ENCODE measurements around the gene CMKLR1.

The CMKLR1 gene

GRCh38 chr12:108335349-108336119, 3.6 kb downstream of the CMKLR1 start:
- Histone ChIP-seq H3K9me3 (ENCODE audit: control extremely low read depth in 1 of 5, control insufficient read depth in 4 of 5, insufficient read depth in 2 of 5, low read depth in 1 of 5, low read length in 4 of 5) (no peaks in the 10 kb centered on the region), H3K27me3 (replicated peaks in 2 of 5; ENCODE audit: control insufficient read depth in 4 of 5, insufficient read depth in 5 of 5, low read length in 4 of 5) (peaks cover 0 to 4% (median 0%) of the 10 kb centered on the region in 5 experiments), H3K4me3 (ENCODE audit: control insufficient read depth in 1 of 7, extremely low read depth in 1 of 7, insufficient read depth in 4 of 7, low read depth in 2 of 7, low read length in 6 of 7) (no peak overlapping the region), H3K4me1 (ENCODE audit: control extremely low read depth in 1 of 4, control insufficient read depth in 4 of 4, insufficient read depth in 4 of 4, low read length in 3 of 4) (peaks cover 0 to 44% (median 22%) of the 10 kb centered on the region in 4 experiments), H3K27ac (ENCODE audit: insufficient read depth in 1 of 2, low read depth in 1 of 2, low read length in 2 of 2, poor library complexity in 1 of 2, severe bottlenecking in 2 of 2) (no peak overlapping the region), H3K36me3 (ENCODE audit: control insufficient read depth in 4 of 4, insufficient read depth in 4 of 4, low read length in 3 of 4) (no peaks in the 10 kb centered on the region)
- DNase-seq: no peak
- CTCF ChIA-PET: interaction anchor here (0.8 to 1.6 kb wide), 6 partner anchors 10 to 100 kb away, joined by 3 to 5 read pairs (median 4); no protein-coding TSS in a partner anchor
- 98% methylated on average over 4 of the region's 4 CpGs for WGBS (ENCODE audit: insufficient coverage)
- POLR2A ChIA-PET: interaction anchor here (0.5 kb wide), 1 partner anchor 195 kb away, joined by 3 read pairs; no protein-coding TSS in a partner anchor

DNA sequence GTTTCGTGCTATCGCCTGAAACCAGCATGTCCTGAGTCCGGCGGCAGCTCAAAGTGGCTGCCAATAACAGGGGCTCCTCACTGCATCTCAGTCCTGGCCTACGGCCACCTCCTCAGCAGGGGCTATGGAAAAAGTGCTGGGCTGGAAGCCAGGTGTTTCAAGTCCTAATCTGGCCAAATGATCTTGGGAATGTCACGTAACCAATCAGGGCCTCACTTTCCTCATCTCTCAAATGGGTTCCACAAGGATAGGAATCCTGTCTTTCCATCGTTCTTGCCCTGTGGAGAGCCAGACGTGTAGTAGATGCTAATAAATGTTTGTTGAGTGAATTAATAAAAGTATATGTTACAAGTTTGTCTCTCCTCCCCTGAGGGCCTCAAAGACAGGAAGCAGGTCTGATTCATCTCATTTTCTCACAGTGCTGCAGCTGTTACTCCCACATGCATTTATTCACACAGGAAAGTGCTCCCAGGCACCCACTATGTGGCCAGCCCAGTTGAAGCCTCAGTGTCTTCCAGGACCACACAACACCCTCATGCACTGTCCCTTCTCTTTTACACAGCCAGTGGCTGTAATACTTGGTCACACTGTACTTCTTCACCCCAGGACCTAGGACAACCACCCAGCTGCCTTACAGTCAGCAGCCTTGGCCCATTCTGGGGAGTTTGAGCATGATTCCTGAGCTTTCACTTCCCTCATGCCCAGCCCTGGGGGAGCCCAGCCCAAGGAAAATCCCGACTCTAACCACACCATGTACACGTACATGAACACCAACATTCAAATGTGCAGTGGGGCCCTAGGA, 5.0 kb downstream of the CMKLR1 start:
- H3K4me3 ChIP-seq (ENCODE audit: control insufficient read depth in 1 of 7, extremely low read depth in 1 of 7, insufficient read depth in 4 of 7, low read depth in 2 of 7, low read length in 6 of 7): no peak overlapping the region
- no peak overlapping the region for H3K27ac ChIP-seq (ENCODE audit: insufficient read depth in 1 of 2, low read depth in 1 of 2, low read length in 2 of 2, poor library complexity in 1 of 2, severe bottlenecking in 2 of 2)
- H3K36me3 ChIP-seq (ENCODE audit: control insufficient read depth in 4 of 4, insufficient read depth in 4 of 4, low read length in 3 of 4): no peaks in the 10 kb centered on the region
- ChIA-PET POLR2A (no interaction called here), CTCF (interaction anchor here (0.7 to 1.6 kb wide), 6 partner anchors 9 to 98 kb away, joined by 3 to 5 read pairs (median 4); no protein-coding TSS in a partner anchor)
- 97% methylated on average over 9 of the region's 10 CpGs for WGBS (ENCODE audit: insufficient coverage)
- no peaks in the 10 kb centered on the region for H3K9me3 ChIP-seq (ENCODE audit: control extremely low read depth in 1 of 5, control insufficient read depth in 4 of 5, insufficient read depth in 2 of 5, low read depth in 1 of 5, low read length in 4 of 5)
- no peak for DNase-seq
- no peaks in the 10 kb centered on the region for H3K27me3 ChIP-seq (replicated peaks in 2 of 5; ENCODE audit: control insufficient read depth in 4 of 5, insufficient read depth in 5 of 5, low read length in 4 of 5)
- peaks cover 0 to 34% (median 13%) of the 10 kb centered on the region in 4 experiments for H3K4me1 ChIP-seq (ENCODE audit: control extremely low read depth in 1 of 4, control insufficient read depth in 4 of 4, insufficient read depth in 4 of 4, low read length in 3 of 4)

- WGBS (ENCODE audit: insufficient coverage): 29% methylated on average over 2 of the region's 3 CpGs
- H3K4me3 ChIP-seq (ENCODE audit: control insufficient read depth in 1 of 7, extremely low read depth in 1 of 7, insufficient read depth in 4 of 7, low read depth in 2 of 7, low read length in 6 of 7): no peak overlapping the region
- peaks cover 0 to 32% (median 9%) of the 10 kb centered on the region in 4 experiments for H3K4me1 ChIP-seq (ENCODE audit: control extremely low read depth in 1 of 4, control insufficient read depth in 4 of 4, insufficient read depth in 4 of 4, low read length in 3 of 4)
- H3K27me3 ChIP-seq (replicated peaks in 2 of 5; ENCODE audit: control insufficient read depth in 4 of 5, insufficient read depth in 5 of 5, low read length in 4 of 5): no peaks in the 10 kb centered on the region
- peak; percentile 12 to 75 (median 67) for DNase-seq
- H3K27ac ChIP-seq (ENCODE audit: insufficient read depth in 1 of 2, low read depth in 1 of 2, low read length in 2 of 2, poor library complexity in 1 of 2, severe bottlenecking in 2 of 2): no peak overlapping the region
- ChIA-PET POLR2A (no interaction called here), CTCF (interaction anchor here (0.7 to 1.3 kb wide), 3 partner anchors 20 to 91 kb away, joined by 3 read pairs; no protein-coding TSS in a partner anchor)
- H3K9me3 ChIP-seq (ENCODE audit: control extremely low read depth in 1 of 5, control insufficient read depth in 4 of 5, insufficient read depth in 2 of 5, low read depth in 1 of 5, low read length in 4 of 5): no peaks in the 10 kb centered on the region
- H3K36me3 ChIP-seq (ENCODE audit: control insufficient read depth in 4 of 4, insufficient read depth in 4 of 4, low read length in 3 of 4): no peaks in the 10 kb centered on the region
Measured at GRCh38 chr12:108332791-108333382, 6.2 kb downstream of the CMKLR1 start.

GRCh38 chr12:108328420-108328819, 10.7 kb downstream of the CMKLR1 start:
- Histone ChIP-seq H3K4me3 (ENCODE audit: control insufficient read depth in 1 of 7, extremely low read depth in 1 of 7, insufficient read depth in 4 of 7, low read depth in 2 of 7, low read length in 6 of 7) (no peak overlapping the region), H3K36me3 (ENCODE audit: control insufficient read depth in 4 of 4, insufficient read depth in 4 of 4, low read length in 3 of 4) (no peaks in the 10 kb centered on the region), H3K27ac (ENCODE audit: insufficient read depth in 1 of 2, low read depth in 1 of 2, low read length in 2 of 2, poor library complexity in 1 of 2, severe bottlenecking in 2 of 2) (no peak overlapping the region), H3K9me3 (ENCODE audit: control extremely low read depth in 1 of 5, control insufficient read depth in 4 of 5, insufficient read depth in 2 of 5, low read depth in 1 of 5, low read length in 4 of 5) (no peaks in the 10 kb centered on the region), H3K27me3 (replicated peaks in 2 of 5; ENCODE audit: control insufficient read depth in 4 of 5, insufficient read depth in 5 of 5, low read length in 4 of 5) (no peaks in the 10 kb centered on the region), H3K4me1 (ENCODE audit: control extremely low read depth in 1 of 4, control insufficient read depth in 4 of 4, insufficient read depth in 4 of 4, low read length in 3 of 4) (peaks cover 0 to 39% (median 17%) of the 10 kb centered on the region in 4 experiments)
- ChIA-PET CTCF (interaction anchor here (1.1 kb wide), 1 partner anchor 13 kb away, joined by 4 read pairs; no protein-coding TSS in a partner anchor), POLR2A (no interaction called here)
- WGBS (ENCODE audit: insufficient coverage): 97% methylated on average over 7 of the region's 7 CpGs
- no peak for DNase-seq

DNA sequence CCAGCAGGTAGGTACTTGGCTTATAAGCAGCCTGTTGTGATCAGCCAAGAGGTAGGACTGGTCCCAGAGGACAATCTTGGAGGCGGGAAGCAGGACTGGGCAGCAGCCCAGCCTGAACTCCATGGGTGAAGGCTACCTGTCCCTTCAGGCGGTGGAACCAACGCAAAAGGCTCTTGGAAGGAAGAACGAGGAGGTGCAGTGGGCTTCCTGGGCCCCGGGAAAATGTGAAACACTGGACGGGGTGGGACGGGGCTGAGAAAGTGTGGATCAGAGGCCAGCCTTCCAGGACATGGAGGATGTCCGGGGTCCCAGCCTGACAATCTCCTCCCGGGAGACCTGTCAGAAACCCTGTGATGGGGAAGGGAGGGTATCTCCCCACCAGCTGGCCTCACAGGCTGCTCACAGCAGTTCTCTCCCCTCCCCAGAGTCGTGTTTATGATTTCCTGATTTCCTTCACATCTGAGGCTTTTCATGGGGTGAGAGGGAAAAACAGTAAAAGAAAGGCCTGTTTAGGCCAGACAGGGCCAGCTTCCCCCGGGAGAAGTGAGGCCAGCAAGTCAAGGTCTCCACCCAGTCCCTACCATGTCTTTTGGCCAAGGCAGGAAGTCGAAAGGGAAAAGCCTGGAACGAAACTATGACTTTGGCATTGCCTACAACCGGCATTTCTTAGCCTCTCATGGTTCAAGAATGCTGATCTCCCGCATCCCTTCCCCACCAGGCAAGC, 11.3 kb downstream of the CMKLR1 start:
- no peaks in the 10 kb centered on the region for H3K36me3 ChIP-seq (ENCODE audit: control insufficient read depth in 4 of 4, insufficient read depth in 4 of 4, low read length in 3 of 4)
- H3K27me3 ChIP-seq (replicated peaks in 2 of 5; ENCODE audit: control insufficient read depth in 4 of 5, insufficient read depth in 5 of 5, low read length in 4 of 5): no peaks in the 10 kb centered on the region
- H3K4me3 ChIP-seq (ENCODE audit: control insufficient read depth in 1 of 7, extremely low read depth in 1 of 7, insufficient read depth in 4 of 7, low read depth in 2 of 7, low read length in 6 of 7): no peak overlapping the region
- 82% methylated on average over 14 of the region's 15 CpGs for WGBS (ENCODE audit: insufficient coverage)
- no peak overlapping the region for H3K27ac ChIP-seq (ENCODE audit: insufficient read depth in 1 of 2, low read depth in 1 of 2, low read length in 2 of 2, poor library complexity in 1 of 2, severe bottlenecking in 2 of 2)
- no peaks in the 10 kb centered on the region for H3K9me3 ChIP-seq (ENCODE audit: control extremely low read depth in 1 of 5, control insufficient read depth in 4 of 5, insufficient read depth in 2 of 5, low read depth in 1 of 5, low read length in 4 of 5)
- POLR2A ChIA-PET: no interaction called here
- H3K4me1 ChIP-seq (ENCODE audit: control extremely low read depth in 1 of 4, control insufficient read depth in 4 of 4, insufficient read depth in 4 of 4, low read length in 3 of 4): peaks cover 0 to 33% (median 13%) of the 10 kb centered on the region in 4 experiments
- CTCF ChIA-PET: no interaction called here
- no peak for DNase-seq

GRCh38 chr12:108326254-108326750, 12.8 kb downstream of the CMKLR1 start:
- Histone ChIP-seq H3K27me3 (replicated peaks in 2 of 5; ENCODE audit: control insufficient read depth in 4 of 5, insufficient read depth in 5 of 5, low read length in 4 of 5) (no peaks in the 10 kb centered on the region), H3K27ac (ENCODE audit: insufficient read depth in 1 of 2, low read depth in 1 of 2, low read length in 2 of 2, poor library complexity in 1 of 2, severe bottlenecking in 2 of 2) (no peak overlapping the region), H3K4me3 (ENCODE audit: control insufficient read depth in 1 of 7, extremely low read depth in 1 of 7, insufficient read depth in 4 of 7, low read depth in 2 of 7, low read length in 6 of 7) (no peak overlapping the region), H3K9me3 (ENCODE audit: control extremely low read depth in 1 of 5, control insufficient read depth in 4 of 5, insufficient read depth in 2 of 5, low read depth in 1 of 5, low read length in 4 of 5) (no peaks in the 10 kb centered on the region), H3K4me1 (ENCODE audit: control extremely low read depth in 1 of 4, control insufficient read depth in 4 of 4, insufficient read depth in 4 of 4, low read length in 3 of 4) (peaks cover 0 to 30% (median 12%) of the 10 kb centered on the region in 4 experiments), H3K36me3 (ENCODE audit: control insufficient read depth in 4 of 4, insufficient read depth in 4 of 4, low read length in 3 of 4) (no peaks in the 10 kb centered on the region)
- CTCF ChIA-PET: interaction anchor here (1.8 kb wide), 1 partner anchor 9 kb away, joined by 5 read pairs; no protein-coding TSS in a partner anchor
- POLR2A ChIA-PET: no interaction called here
- DNase-seq: no peak
- 69% methylated on average over 2 of the region's 2 CpGs for WGBS (ENCODE audit: insufficient coverage)

Measured in common myeloid progenitor, CD34-positive (primary cell).